Measurements from ENCODE around the gene FKBP7. TPM values are rescaled to one million over a fixed set of nuclear protein-coding genes. Genes with fewer than 3 reads are reported as not detected.
A peak's percentile ranks its signal among the peaks of the same experiment; 100 is the strongest.

The FKBP7 gene
- polyA plus RNA-seq, 1 donor from 2014 or later, result 46.1 TPM

GRCh38 chr2:178419123-178419522 is 59.3 kb downstream of the FKBP7 start:
- Histone ChIP-seq H3K27me3 (ENCODE audit: insufficient read depth, low read depth, low read length) (no peaks in the 10 kb centered on the region), H3F3A (ENCODE audit: insufficient read depth, low read length, poor library complexity, severe bottlenecking) (no peaks in the 10 kb centered on the region), H3K4me2 (ENCODE audit: low read length) (no peak overlapping the region), H2AFZ (ENCODE audit: low read depth, low read length) (no peak overlapping the region), H3K9me3 (ENCODE audit: low read length) (no peaks in the 10 kb centered on the region), H3K9me2 (ENCODE audit: insufficient read depth, low read length) (no peaks in the 10 kb centered on the region), H4K20me1 (ENCODE audit: insufficient read depth) (no peaks in the 10 kb centered on the region), H3K27ac (ENCODE audit: low read length) (no peak overlapping the region), H3K9ac (ENCODE audit: low read length) (no peak overlapping the region), H3K79me2 (replicated peaks; ENCODE audit: insufficient read depth, low read length) (no peaks in the 10 kb centered on the region), H3K36me3 (ENCODE audit: insufficient read depth, low read length) (no peaks in the 10 kb centered on the region), H3K4me3 (ENCODE audit: low read length) (no peak overlapping the region)
- TF ChIP-seq EP300 (conservative IDR thresholded peaks at IDR 0.05; ENCODE audit: poor library complexity, severe bottlenecking), result no peak
- TF ChIP-seq POLR2AphosphoS5 (IDR thresholded peaks at IDR 0.05), result no peak
- no peak for TF ChIP-seq EZH2 (IDR thresholded peaks at IDR 0.05; ENCODE audit: borderline replicate concordance, insufficient read depth, low read length, poor library complexity, severe bottlenecking)
- TF ChIP-seq RAD21 (conservative IDR thresholded peaks at IDR 0.05), result peak; percentile 79
- no peak for TF ChIP-seq REST (IDR thresholded peaks at IDR 0.05; ENCODE audit: borderline replicate concordance)
- no peak for TF ChIP-seq TAF1 (IDR thresholded peaks at IDR 0.05; ENCODE audit: low read depth)
- no peak for TF ChIP-seq MXI1 (conservative IDR thresholded peaks at IDR 0.05; ENCODE audit: poor library complexity, severe bottlenecking)
- TF ChIP-seq CTCF (IDR thresholded peaks at IDR 0.05; ENCODE audit: poor library complexity, severe bottlenecking), result peak; percentile 74
- TF ChIP-seq SMC3 (conservative IDR thresholded peaks at IDR 0.05; ENCODE audit: poor library complexity), result peak; percentile 79

- no peak for TF ChIP-seq EZH2 (IDR thresholded peaks at IDR 0.05; ENCODE audit: borderline replicate concordance, insufficient read depth, low read length, poor library complexity, severe bottlenecking)
- TF ChIP-seq MXI1 (conservative IDR thresholded peaks at IDR 0.05; ENCODE audit: poor library complexity, severe bottlenecking), result no peak
- no peak for TF ChIP-seq SMC3 (conservative IDR thresholded peaks at IDR 0.05; ENCODE audit: poor library complexity)
- no peak for TF ChIP-seq TAF1 (IDR thresholded peaks at IDR 0.05; ENCODE audit: low read depth)
- no peak for TF ChIP-seq EP300 (conservative IDR thresholded peaks at IDR 0.05; ENCODE audit: poor library complexity, severe bottlenecking)
- TF ChIP-seq RAD21 (conservative IDR thresholded peaks at IDR 0.05), result no peak
- no peak for TF ChIP-seq POLR2AphosphoS5 (IDR thresholded peaks at IDR 0.05)
- TF ChIP-seq CTCF (IDR thresholded peaks at IDR 0.05; ENCODE audit: poor library complexity, severe bottlenecking), result no peak
- no peak for TF ChIP-seq REST (IDR thresholded peaks at IDR 0.05; ENCODE audit: borderline replicate concordance)
- H4K20me1 ChIP-seq (ENCODE audit: insufficient read depth), result no peaks in the 10 kb centered on the region
- H3K27me3 ChIP-seq (ENCODE audit: insufficient read depth, low read depth, low read length), result no peaks in the 10 kb centered on the region
- no peaks in the 10 kb centered on the region for H3K79me2 ChIP-seq (replicated peaks; ENCODE audit: insufficient read depth, low read length)
- no peaks in the 10 kb centered on the region for H3K9me3 ChIP-seq (ENCODE audit: low read length)
- no peak overlapping the region for H3K4me3 ChIP-seq (ENCODE audit: low read length)
- no peaks in the 10 kb centered on the region for H3K36me3 ChIP-seq (ENCODE audit: insufficient read depth, low read length)
- no peak overlapping the region for H3K9ac ChIP-seq (ENCODE audit: low read length)
- H3F3A ChIP-seq (ENCODE audit: insufficient read depth, low read length, poor library complexity, severe bottlenecking), result no peaks in the 10 kb centered on the region
- no peak overlapping the region for H3K27ac ChIP-seq (ENCODE audit: low read length)
- no peaks in the 10 kb centered on the region for H3K9me2 ChIP-seq (ENCODE audit: insufficient read depth, low read length)
- H3K4me2 ChIP-seq (ENCODE audit: low read length), result no peak overlapping the region
- H2AFZ ChIP-seq (ENCODE audit: low read depth, low read length), result no peak overlapping the region
These were observed 60.0 kb downstream of the FKBP7 start for GRCh38 chr2:178418426-178418825.
